GM23248 (cell line): ENCODE data around the gene GRIA1.

Source experiments
- EZH2 ChIP-seq: fragments of 200-600 bp; sonication (generic); IDR thresholded peaks from 2 replicates; pipeline ENCODE4 v1.6.1; 2018; ENCODE audit warnings: antibody characterized with exemption, mild to moderate bottlenecking; ENCODE audit not compliant: insufficient read depth, poor library complexity, severe bottlenecking
- EZH2phosphoT487 ChIP-seq: fragments of 200-600 bp; sonication (generic); IDR thresholded peaks from 2 replicates; pipeline ENCODE4 v1.6.1; 2018; ENCODE audit warnings: antibody characterized with exemption, moderate library complexity, mild to moderate bottlenecking, low read depth; ENCODE audit not compliant: insufficient read depth

DNA sequence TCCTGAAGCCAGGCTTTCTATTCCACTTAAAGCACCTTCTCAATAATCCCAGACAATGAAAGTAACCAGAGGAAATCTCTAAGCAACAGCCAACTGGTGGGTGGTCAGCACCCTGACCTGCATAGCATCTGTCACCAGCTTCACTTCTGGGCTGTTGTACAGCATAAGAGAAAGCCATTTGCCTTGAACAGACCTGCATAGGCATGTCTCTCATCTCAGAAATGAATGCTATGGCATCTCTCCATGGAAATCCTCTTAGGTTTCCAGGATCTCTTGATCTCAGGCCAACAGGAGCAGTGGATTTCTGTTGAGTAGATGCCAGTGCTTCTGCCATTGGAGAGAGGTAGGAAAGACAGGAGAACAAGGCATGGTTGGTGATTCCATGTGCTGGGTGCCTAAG, 213.6 kb downstream of the GRIA1 start:
- no peak for TF ChIP-seq EZH2
- TF ChIP-seq EZH2phosphoT487, result no peak
